HG03521 (cell line): ENCODE results near the gene SLC47A2.

Experiments used
- ATAC-seq: cut with Tn5 transposase; IDR thresholded peaks from one replicate; pipeline ENCODE4 v1.9.1; 2021; ENCODE audit warnings: mild to moderate bottlenecking, moderate library complexity; ENCODE audit not compliant: unreplicated experiment

SLC47A2 gene

DNA sequence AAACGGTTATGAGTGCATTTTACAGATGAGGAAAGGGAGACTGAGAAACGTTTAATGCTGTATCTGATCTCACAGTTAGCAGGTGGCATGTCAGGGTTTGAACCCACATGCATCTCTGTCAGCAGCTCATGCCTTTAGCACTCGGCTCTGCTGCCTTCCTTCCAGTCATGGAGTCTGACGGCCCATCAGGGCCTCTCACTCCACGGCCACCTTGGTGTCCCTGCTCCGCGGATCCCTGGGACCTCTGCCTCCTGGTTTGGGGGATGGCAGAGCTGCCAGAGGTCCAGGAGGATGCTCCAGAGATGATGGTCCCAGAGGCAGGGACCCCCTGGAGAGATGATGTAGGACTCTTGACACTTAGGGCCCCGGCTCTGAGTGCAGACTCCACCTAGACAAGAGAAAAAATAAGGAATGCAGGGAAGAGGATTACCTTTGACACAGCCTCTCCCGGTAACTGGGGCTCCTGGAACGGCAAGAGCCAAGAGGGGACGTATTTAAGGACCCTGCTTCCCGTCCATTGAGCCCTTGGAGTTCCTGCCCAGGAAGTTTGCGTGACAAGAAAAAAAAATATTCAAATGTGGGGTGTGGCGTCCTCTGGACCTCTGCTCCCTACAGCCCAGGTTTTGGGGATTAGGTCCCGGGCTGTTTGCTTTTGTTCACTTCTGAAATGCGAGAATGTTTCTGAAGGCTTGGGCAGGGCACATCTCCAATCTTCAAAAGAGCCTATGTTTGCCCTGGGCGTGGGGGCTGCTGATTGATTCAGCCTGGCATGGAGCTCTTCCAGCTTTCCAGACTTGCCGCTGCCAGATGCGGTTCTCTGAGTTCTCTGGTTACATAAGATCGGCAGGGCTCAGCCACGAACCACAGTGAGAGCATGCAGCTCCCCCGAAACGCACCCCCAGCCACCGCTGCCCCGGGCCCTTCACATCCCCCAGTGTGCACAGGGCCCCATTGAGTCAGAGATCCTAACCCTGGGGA is 31.7 kb upstream of the SLC47A2 start, which contains the start of gene ALDH3A1:
Gene ALDH3A1, minus strand, starts transcription at position 470 of the 978 bp plus-strand sequence. CDS start 3,169 bp downstream, outside the sequence.
- no peak for ATAC-seq

DNA sequence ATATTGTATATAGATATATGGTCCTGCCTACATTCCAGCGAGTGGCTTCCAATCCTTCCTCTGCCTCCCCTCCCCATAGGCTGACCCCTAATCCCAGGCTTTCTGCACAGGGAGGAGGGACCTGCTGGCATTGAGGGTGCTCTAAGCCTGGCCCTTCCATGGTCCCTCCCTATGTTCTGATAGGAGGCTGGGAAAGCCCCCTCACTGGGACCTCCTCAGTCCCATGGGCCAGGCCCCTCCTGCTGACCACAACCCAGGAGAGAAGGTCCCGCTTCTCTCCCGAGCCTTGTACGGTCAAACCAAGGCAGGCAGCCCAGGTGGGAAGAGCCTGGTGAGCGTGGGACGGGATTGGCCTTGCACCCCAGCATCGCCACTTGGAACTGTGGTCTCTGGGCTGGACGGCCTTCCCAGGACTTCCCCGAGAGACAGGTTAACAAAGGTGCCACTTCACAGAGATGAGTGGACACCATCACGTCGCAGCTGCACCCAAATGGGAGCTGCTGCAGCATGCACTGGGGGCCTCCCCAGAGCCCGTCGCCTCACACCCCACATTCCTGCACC is 30.9 kb upstream of the SLC47A2 start:
- no peak for ATAC-seq

DNA sequence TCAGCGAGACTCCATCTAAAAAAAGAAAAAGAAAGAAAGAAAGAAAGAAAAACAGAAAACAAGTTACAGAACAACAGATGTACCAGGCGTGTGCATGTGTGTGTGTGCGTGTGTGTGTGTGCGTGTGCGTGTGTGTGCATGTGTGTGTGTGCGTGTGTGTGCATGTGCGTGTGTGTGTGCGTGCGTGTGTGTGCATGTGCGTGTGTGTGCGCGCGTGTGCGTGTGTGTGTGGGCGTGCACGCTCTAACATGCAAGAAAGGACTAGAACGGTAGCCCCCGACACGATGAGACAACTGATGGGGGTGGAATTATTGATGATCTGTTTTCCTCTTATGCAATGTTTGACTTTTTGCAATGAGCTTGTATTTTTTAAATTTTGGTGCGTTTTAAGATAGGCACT is 30.1 kb upstream of the SLC47A2 start:
- ATAC-seq: no peak

DNA sequence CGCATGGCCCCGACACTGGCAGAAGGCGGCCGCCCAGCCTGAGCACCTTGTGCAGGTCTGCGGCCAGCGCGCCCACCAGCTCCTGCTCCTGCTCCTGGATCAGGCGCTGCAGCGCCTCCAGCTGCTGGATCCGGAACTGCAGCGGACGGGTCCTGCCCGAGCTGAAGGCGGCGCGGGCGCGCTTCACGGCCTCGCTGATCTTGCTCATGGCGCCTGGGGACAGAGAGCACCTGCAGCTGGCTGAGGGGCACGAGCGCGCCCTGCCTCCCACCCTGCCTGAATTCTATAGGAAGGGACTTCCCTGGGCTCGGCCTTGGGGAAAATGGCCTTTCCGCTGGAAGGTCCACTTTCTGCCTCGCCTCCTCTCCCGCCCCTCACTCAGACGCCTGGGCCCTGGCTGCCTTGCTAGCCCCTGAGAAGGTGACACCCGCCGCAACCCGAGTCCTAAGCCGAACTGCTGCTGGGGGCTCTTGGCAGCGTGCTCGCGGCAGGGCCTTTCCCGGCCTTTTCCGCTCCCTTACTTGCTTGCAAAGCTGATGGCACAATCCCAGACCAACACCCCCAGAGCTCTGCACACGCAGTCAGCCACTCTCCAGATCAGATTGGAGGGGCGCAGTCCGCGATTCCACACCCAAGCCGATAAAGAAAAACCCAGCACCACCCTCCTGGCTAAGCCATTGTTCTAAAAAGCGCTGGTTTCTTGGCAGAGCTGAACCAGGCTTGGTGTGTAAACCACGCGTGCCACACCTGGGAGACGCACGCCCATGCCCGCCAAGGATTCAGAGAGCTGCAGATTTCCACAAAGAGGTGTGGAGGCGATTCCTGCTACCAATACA is 28.8 kb upstream of the SLC47A2 start:
- no peak for ATAC-seq

DNA sequence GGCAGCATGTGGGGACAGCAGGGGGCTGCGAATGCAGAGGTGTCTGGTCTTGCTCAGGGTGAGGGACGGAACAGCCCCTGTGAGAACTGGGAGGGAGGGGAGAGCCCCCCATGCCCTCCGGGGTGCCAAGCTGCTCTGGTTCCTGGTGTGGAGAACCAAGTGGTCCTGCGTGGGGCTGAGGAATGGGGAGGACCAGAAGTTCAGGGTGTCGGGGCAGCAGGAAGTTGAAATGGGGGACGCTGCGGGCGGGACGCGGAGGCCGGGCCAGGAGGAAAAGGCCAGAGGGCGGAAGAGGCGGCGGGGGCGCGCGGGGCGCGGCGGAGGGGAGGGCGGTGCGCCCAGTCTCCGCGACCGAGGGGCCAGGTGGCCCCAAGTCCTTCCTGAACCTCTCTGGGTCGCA is 28.1 kb upstream of the SLC47A2 start:
- no peak for ATAC-seq

- ATAC-seq: no peak
Observed at GRCh38 chr17:19743101-19744100, 27.0 kb upstream of the SLC47A2 start.

GRCh38 chr17:19742495-19742894 is 26.1 kb upstream of the SLC47A2 start:
- ATAC-seq: no peak

DNA sequence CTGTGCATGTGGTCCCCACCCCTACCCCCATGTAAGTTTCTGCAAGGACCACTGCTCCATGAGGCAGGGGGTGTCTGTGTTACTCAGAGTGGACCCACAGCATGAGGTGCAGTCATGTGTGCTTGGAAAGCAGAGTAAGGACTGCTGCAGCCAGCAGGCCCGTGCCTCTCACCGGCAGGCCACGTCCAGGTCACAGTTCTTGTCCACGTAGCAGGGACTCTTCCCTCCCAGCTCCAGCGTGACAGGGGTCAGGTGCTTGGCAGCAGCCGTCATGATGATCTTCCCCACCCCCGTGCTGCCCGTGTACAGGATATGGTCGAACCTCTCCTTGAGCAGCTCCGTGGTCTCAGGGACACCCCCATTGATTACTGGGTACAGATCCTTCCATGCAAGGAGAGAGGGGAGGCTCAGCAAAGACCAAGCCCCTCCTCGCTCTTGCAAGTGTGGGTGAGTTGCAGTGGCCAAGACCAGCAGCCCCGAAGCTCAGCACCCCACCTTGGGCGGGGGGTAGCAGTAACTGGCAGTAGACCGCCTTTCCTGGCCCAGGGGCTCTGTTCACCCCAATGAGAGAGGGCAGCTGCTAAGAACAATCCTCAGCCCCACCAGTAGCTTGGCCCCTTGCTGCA is 25.6 kb upstream of the SLC47A2 start:
- no peak for ATAC-seq

- ATAC-seq: no peak
Observed at GRCh38 chr17:19740933-19741332, 24.5 kb upstream of the SLC47A2 start.

DNA sequence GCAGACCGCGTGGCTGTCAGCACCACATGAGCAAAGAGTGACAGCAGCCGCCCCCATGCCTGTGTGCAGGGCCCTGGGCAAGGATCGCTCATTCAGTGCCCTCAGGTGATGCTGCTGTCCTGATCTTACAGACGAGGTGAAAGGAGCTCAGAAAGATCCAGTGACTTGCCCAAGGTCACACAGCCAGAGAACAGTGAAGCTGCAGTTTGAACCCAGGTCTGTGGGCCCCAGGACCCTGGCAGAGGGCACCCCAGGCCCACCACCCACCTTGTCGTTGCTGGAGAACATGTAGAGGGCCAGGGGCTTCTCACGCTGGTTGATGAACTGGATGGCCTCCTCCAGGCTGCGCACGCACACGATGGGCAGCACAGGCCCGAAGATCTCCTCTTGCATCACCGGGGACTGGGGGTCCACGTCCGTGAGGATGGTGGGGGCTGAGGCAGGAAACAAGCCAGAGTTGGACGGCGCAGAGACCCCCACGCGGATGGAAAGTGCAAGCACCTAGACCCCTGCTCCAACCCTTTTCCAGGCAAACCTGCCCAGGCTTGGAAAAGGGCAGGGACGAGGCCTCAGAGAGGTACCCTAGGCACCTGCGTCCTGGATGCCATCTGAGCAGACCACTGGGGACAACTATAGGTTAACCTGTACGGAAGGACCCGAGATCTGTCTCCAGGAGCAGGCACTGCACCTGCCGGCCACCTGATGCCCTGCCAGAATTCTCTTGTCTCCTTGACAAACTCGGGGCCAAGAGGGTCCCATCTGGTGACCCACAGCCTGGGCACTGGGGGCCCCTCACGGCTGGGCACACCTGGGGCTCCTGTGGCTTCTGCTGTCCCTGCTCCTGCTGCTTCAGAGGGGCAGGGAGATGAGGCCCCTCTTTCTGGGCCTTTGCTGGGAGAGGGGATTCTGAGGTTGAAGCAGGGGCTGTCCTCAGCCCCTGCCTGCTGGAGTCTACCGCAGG is 23.1 kb upstream of the SLC47A2 start:
- ATAC-seq: no peak

DNA sequence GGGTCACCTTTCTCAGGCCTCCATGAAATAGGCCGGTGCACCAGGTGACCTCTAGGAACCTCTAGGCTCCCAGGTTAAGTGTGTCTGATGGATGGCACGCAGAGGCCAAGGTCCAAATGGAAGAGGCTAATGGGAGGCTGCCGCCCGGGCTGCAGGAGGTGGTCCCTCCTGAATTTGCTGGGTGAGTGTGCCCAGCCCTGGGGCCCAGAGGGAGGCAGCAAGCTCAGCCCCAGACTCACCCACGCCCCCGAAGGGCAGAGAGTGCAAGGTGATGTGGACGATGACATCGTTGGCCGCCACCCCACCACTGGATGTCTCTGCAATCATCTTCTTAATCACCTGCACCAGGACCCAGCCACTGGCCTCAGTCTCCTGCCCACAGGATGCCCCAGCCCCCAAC is 22.4 kb upstream of the SLC47A2 start:
- no peak for ATAC-seq

- ATAC-seq: no peak
Observed at GRCh38 chr17:19738073-19738449, 21.7 kb upstream of the SLC47A2 start.

- no peak for ATAC-seq
Observed at GRCh38 chr17:19737305-19738072, 21.1 kb upstream of the SLC47A2 start.

- ATAC-seq: no peak
Observed at GRCh38 chr17:19736071-19736470, 19.7 kb upstream of the SLC47A2 start.

DNA sequence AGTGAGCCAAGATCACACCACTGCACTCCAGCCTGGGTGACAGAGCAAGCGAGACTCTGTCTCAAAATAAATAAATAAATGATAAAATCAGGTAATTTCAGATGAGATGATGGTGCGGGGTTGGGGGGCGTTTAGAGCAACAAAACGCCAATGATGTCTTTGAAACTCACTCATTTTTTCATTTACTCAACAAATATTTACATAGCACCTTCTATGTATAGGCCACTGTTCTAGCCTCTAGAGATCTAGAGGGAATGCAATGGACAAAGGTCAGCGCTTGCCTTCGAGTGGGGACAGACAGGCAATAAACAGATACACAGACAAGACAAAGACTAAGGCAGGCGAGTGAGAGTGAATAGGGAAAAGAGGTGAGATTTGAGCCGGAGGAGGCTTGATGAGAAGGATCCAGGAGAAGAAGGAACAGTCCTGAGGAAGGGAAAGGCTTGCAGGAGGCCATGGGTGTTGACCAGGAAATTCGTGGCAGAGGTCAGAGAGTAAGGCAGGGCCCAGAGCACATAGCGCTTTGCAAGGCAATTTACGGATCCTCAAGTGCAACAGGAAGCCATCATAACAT is 17.7 kb upstream of the SLC47A2 start:
- no peak for ATAC-seq

GRCh38 chr17:19731626-19732025 is 15.2 kb upstream of the SLC47A2 start:
- ATAC-seq: no peak

- ATAC-seq: no peak
Observed at GRCh38 chr17:19730843-19731242, 14.5 kb upstream of the SLC47A2 start.
